ENCODE measurements around the gene ZNF416.
A peak's percentile ranks its signal among the peaks of the same experiment; 100 is the strongest.

Gene ZNF416

DNA sequence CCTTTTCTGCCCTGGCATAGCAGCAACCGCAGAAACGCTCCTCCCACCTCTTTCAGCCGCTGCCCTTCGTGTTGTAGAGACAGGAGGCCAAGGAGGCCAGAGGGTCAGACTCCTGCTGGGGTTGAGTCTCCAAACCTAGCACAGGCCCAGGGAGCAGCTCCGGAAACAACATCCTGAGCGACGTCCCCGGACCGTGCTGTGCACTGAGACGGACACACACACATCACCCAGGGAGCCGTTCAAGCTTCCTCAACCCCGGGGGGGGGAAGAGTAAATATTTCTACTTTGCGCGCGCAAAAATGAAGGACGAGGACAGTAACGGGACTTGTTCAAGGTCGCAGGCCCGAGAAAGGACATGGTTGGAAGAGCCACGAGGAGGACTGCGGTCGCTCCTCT lies 19.7 kb downstream of the ZNF416 start:
- DNase-seq (ENCODE audit: low read depth), result peak; percentile 22

GRCh38 chr19:57558525-57558924 lies 20.2 kb downstream of the ZNF416 start:
- peak; percentile 25 for DNase-seq (ENCODE audit: low read depth)

DNA sequence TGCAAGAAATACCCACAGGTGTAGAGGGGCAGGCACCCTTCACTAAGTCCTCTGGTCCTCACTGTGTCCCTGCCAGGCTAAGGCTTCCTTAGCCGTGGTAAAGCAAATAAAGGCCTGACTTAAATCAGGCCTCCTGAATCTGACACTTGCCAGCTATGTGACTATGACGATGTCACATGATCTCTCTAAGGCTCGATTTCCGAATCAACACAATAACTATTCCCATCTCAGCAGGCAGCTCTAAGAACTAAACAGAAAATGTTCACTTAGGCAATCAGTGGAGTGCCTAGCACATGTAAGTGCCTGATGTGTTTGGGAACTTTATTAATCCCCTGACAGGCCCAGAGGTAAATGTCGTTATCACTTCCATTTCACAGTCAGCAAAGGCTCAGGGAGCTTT lies 21.1 kb downstream of the ZNF416 start:
- no peak for DNase-seq (ENCODE audit: low read depth)

DNA sequence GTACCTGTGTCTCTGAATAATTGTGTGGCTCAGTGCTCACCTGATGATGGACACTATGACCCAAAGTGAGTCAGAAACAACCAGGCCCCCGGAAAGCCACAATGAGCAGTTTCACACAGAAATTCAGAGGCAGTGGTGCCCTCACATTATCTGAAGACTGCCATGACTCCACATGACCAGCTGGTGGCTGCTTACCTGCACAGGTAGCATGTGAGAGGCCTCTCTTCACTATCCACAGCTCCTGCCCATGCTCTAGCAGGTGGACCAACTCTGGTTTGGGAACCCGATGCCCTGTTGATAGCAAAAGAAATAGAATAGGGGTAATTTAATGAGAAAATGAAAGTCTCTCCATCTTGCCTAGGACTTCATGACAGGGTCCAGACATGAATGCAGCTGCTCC lies 26.3 kb downstream of the ZNF416 start:
- DNase-seq (ENCODE audit: low read depth), result no peak

DNA sequence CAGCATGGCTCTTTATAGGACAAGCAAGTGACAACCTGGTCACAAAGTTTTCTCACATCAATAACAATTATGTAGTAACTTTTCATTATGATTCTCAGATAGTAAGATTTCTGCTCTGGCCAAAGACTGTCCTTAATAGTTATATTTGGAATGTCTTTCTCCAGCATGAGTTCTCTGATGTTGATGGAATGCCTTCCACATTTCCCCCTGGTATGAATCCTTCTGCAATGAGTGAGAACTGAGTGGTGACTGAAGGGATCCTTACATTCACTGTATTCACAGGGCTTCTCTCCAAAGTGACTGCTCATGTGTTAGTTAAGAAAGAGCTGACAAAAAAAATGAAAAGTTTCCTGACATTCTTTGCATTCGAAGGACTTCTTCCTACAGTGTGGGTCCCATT lies 32.2 kb downstream of the ZNF416 start:
- no peak for DNase-seq (ENCODE audit: low read depth)

- DNase-seq (ENCODE audit: low read depth), result no peak
Measured at GRCh38 chr19:57537953-57538547, 40.7 kb downstream of the ZNF416 start.

GRCh38 chr19:57527136-57527881 lies 51.4 kb downstream of the ZNF416 start, which contains the start of gene ZNF549:
TSS of gene ZNF549 (plus strand) at chr19:57527356. CDS start at chr19:57527574, 218 bp downstream.
- peak; percentile 95 for DNase-seq (ENCODE audit: low read depth)

All from iris pigment epithelial cell (primary cell).